ENCODE results near the gene SASH1. TPM values are rescaled to one million over a fixed set of nuclear protein-coding genes. Genes with fewer than 3 reads are reported as not detected.

The SASH1 gene
- total RNA-seq, 1 experiment from 2014 or later, result 27.4 TPM

DNA sequence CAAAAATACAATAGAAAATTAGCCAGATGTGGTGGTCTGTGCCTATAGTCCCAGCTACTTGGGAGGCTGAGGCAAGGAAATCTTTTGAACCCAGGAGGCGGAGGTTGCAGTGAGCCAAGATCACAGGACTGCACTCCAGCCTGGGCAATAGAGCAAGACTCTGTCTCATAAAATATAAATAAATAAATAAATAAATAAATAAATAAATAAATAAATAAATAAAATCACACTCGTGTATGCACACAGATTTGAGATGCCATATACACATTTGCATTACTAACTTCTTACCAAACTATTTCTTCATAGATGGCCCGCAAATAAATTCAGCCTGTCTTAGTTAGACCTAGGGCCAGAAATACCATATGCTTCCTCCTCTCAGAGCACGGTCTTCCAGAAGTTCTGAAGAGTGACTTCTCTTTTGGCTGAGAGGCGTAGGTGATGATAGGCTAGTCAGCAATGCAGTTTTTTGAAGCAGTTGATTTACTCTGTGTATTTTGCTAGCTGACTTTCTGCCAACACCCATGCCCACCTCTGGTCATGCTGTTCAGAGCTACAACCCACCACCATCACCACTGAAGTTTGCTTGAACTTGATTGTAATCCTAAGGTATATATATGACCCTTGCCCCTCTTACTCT, 150.1 kb downstream of the SASH1 start:
- H3K4me3 Mint-ChIP-seq, result no peak overlapping the region
- no peak overlapping the region for H3K27ac Mint-ChIP-seq
- peaks cover 13% of the 10 kb centered on the region for H3K36me3 Mint-ChIP-seq
- H3K9me3 Mint-ChIP-seq, result no peaks in the 10 kb centered on the region
- no peaks in the 10 kb centered on the region for H3K4me1 Mint-ChIP-seq
- H3K27me3 Mint-ChIP-seq (ENCODE audit: low read depth), result no peaks in the 10 kb centered on the region
- no peak for DNase-seq (ENCODE audit: low spot score)
- POLR2A ChIA-PET, result no interaction called here
- no peak for TF ChIP-seq ZNF423 (CRISPR knock-in tag; IDR thresholded peaks at IDR 0.05)
- TF ChIP-seq, protein P1, sequence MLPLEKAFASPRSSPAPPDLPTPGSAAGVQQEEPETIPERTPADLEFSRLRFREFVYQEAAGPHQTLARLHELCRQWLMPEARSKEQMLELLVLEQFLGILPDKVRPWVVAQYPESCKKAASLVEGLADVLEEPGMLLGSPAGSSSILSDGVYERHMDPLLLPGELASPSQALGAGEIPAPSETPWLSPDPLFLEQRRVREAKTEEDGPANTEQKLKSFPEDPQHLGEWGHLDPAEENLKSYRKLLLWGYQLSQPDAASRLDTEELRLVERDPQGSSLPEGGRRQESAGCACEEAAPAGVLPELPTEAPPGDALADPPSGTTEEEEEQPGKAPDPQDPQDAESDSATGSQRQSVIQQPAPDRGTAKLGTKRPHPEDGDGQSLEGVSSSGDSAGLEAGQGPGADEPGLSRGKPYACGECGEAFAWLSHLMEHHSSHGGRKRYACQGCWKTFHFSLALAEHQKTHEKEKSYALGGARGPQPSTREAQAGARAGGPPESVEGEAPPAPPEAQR (CRISPR knock-in tag; IDR thresholded peaks at IDR 0.05), result no peak
- TF ChIP-seq JAZF1 (CRISPR knock-in tag; IDR thresholded peaks at IDR 0.05), result no peak
- TF ChIP-seq, protein P2, sequence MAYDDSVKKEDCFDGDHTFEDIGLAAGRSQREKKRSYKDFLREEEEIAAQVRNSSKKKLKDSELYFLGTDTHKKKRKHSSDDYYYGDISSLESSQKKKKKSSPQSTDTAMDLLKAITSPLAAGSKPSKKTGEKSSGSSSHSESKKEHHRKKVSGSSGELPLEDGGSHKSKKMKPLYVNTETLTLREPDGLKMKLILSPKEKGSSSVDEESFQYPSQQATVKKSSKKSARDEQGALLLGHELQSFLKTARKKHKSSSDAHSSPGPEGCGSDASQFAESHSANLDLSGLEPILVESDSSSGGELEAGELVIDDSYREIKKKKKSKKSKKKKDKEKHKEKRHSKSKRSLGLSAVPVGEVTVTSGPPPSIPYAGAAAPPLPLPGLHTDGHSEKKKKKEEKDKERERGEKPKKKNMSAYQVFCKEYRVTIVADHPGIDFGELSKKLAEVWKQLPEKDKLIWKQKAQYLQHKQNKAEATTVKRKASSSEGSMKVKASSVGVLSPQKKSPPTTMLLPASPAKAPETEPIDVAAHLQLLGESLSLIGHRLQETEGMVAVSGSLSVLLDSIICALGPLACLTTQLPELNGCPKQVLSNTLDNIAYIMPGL (CRISPR knock-in tag; IDR thresholded peaks at IDR 0.05), result no peak
- TF ChIP-seq CREM (CRISPR knock-in tag; IDR thresholded peaks at IDR 0.05), result no peak
- TF ChIP-seq NFYB (CRISPR knock-in tag; conservative IDR thresholded peaks at IDR 0.05; ENCODE audit: low read depth), result no peak
- TF ChIP-seq FOXK1 (CRISPR knock-in tag; IDR thresholded peaks at IDR 0.05), result no peak
- TF ChIP-seq, protein P3, sequence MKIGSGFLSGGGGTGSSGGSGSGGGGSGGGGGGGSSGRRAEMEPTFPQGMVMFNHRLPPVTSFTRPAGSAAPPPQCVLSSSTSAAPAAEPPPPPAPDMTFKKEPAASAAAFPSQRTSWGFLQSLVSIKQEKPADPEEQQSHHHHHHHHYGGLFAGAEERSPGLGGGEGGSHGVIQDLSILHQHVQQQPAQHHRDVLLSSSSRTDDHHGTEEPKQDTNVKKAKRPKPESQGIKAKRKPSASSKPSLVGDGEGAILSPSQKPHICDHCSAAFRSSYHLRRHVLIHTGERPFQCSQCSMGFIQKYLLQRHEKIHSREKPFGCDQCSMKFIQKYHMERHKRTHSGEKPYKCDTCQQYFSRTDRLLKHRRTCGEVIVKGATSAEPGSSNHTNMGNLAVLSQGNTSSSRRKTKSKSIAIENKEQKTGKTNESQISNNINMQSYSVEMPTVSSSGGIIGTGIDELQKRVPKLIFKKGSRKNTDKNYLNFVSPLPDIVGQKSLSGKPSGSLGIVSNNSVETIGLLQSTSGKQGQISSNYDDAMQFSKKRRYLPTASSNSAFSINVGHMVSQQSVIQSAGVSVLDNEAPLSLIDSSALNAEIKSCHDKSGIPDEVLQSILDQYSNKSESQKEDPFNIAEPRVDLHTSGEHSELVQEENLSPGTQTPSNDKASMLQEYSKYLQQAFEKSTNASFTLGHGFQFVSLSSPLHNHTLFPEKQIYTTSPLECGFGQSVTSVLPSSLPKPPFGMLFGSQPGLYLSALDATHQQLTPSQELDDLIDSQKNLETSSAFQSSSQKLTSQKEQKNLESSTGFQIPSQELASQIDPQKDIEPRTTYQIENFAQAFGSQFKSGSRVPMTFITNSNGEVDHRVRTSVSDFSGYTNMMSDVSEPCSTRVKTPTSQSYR (CRISPR knock-in tag; IDR thresholded peaks at IDR 0.05), result no peak
- no peak for TF ChIP-seq ZNF317 (CRISPR knock-in tag; IDR thresholded peaks at IDR 0.05; ENCODE audit: borderline replicate concordance, low read depth)
- TF ChIP-seq, protein P4, sequence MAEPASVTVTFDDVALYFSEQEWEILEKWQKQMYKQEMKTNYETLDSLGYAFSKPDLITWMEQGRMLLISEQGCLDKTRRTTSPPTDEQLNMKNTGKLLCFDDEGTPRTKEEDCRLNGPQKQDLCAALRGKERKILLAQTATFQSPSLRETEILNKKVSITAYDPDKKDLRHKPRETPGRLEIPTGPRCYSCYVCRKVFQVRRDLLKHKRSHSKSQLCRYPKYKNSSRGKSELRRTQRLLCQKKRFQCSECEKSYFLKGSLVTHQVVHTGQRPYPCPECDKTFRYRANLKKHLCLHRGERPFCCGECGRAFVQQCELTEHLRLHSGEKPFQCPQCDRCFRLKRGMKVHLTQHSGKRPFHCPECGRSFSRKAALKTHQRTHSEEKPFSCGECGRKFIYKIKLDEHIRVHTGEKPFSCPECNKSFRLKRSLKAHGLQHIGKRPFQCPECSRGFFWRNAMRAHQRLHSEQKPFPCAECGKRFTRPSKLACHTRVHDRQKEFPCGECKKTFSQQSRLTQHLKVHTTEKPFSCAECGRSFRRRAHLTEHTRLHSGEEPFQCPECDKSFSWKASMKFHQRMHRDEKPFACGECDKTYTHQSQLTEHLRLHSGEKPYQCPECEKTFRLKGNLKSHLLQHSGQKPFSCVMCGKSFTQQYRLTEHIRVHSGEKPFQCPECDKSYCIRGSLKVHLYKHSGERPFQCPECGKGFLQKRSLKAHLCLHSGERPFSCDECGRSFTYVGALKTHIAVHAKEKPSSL (CRISPR knock-in tag; conservative IDR thresholded peaks at IDR 0.05), result no peak
- TF ChIP-seq, protein P5, sequence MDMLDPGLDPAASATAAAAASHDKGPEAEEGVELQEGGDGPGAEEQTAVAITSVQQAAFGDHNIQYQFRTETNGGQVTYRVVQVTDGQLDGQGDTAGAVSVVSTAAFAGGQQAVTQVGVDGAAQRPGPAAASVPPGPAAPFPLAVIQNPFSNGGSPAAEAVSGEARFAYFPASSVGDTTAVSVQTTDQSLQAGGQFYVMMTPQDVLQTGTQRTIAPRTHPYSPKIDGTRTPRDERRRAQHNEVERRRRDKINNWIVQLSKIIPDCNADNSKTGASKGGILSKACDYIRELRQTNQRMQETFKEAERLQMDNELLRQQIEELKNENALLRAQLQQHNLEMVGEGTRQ (CRISPR knock-in tag; IDR thresholded peaks at IDR 0.05), result no peak
- no peak for TF ChIP-seq ZNF671 (CRISPR knock-in tag; IDR thresholded peaks at IDR 0.05)
- no peak for TF ChIP-seq NR2C2 (CRISPR knock-in tag; IDR thresholded peaks at IDR 0.05)
- no peak for TF ChIP-seq GRHL2 (CRISPR knock-in tag; IDR thresholded peaks at IDR 0.05; ENCODE audit: insufficient replicate concordance, severe bottlenecking)
- no peak for TF ChIP-seq SMAD3 (CRISPR knock-in tag; IDR thresholded peaks at IDR 0.05; ENCODE audit: borderline replicate concordance)
- TF ChIP-seq ZNF396 (CRISPR knock-in tag; IDR thresholded peaks at IDR 0.05; ENCODE audit: borderline replicate concordance), result no peak
- TF ChIP-seq, protein P6, sequence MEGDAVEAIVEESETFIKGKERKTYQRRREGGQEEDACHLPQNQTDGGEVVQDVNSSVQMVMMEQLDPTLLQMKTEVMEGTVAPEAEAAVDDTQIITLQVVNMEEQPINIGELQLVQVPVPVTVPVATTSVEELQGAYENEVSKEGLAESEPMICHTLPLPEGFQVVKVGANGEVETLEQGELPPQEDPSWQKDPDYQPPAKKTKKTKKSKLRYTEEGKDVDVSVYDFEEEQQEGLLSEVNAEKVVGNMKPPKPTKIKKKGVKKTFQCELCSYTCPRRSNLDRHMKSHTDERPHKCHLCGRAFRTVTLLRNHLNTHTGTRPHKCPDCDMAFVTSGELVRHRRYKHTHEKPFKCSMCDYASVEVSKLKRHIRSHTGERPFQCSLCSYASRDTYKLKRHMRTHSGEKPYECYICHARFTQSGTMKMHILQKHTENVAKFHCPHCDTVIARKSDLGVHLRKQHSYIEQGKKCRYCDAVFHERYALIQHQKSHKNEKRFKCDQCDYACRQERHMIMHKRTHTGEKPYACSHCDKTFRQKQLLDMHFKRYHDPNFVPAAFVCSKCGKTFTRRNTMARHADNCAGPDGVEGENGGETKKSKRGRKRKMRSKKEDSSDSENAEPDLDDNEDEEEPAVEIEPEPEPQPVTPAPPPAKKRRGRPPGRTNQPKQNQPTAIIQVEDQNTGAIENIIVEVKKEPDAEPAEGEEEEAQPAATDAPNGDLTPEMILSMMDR (IDR thresholded peaks at IDR 0.05), result no peak
- no peak for TF ChIP-seq FOXJ3 (CRISPR knock-in tag; IDR thresholded peaks at IDR 0.05; ENCODE audit: borderline replicate concordance)
- TF ChIP-seq MYBL2 (CRISPR knock-in tag; IDR thresholded peaks at IDR 0.05), result no peak
- no peak for ATAC-seq
- CTCF ChIA-PET, result no interaction called here

Measured in WTC11 (cell line).